NB4 (cell line): ENCODE results near the gene PLP1.

Source experiments
- CTCF ChIP-seq: IDR thresholded peaks from one replicate; pipeline ENCODE4 v1.5.1; 2012; ENCODE audit warnings: low read depth, low read length
- MAX ChIP-seq: IDR thresholded peaks from 2 replicates; pipeline ENCODE4 v1.6.1; 2011; ENCODE audit warnings: low read depth, low read length
- MYC ChIP-seq: IDR thresholded peaks from 2 replicates; pipeline ENCODE4 v1.6.1; 2011; ENCODE audit warnings: low read depth, low read length
- POLR2A ChIP-seq: IDR thresholded peaks from 2 replicates; pipeline ENCODE4 v1.6.1; 2011; ENCODE audit warnings: mild to moderate bottlenecking; ENCODE audit not compliant: insufficient read length; ENCODE audit errors: extremely low read depth

GRCh38 chrX:103733017-103733416 is 43.6 kb upstream of the PLP1 start:
- TF ChIP-seq POLR2A (no peak), CTCF (no peak), MAX (no peak), MYC (no peak)
